ENCODE measurements around the gene RELA.

- TF ChIP-seq POLR2A (IDR thresholded peaks at IDR 0.05; ENCODE audit: low read depth, low read length) (no peak), POLR2AphosphoS5 (IDR thresholded peaks at IDR 0.05; ENCODE audit: low read depth, low read length) (no peak), TAF1 (IDR thresholded peaks at IDR 0.05; ENCODE audit: borderline replicate concordance, low read depth, low read length) (no peak)
These were observed 13.7 kb downstream of the RELA start for GRCh38 chr11:65648997-65649493.
